ENCODE results near the gene PSMA5. TPM values are rescaled to one million over a fixed set of nuclear protein-coding genes. Genes with fewer than 3 reads are reported as not detected.

PSMA5 gene
- total and polyA plus RNA-seq, 9 donors = 19.4 to 52.0 (median 38.1) TPM

GRCh38 chr1:109392788-109393616 is 33.2 kb downstream of the PSMA5 start:
- no peaks in the 10 kb centered on the region for H3K9me3 ChIP-seq
- intact Hi-C loops (cut with DNase I) = no loop called here
- TF ChIP-seq EP300 (IDR thresholded peaks at IDR 0.05) (no peak), POLR2A (IDR thresholded peaks at IDR 0.05) (no peak), CTCF (IDR thresholded peaks at IDR 0.05) (no peak)
- 35 to 44% (median 43%) methylated on average over 10 of the region's 10 CpGs for WGBS, 3 donors
- peak in 1 of 5 donors; percentile 22 for DNase-seq
- H3K36me3 ChIP-seq = no peaks in the 10 kb centered on the region
- H3K27me3 ChIP-seq = no peaks in the 10 kb centered on the region
- H3K4me3 ChIP-seq = no peak overlapping the region
- H3K4me1 ChIP-seq (ENCODE audit: insufficient read depth) = peaks cover 4% of the 10 kb centered on the region
- no peak overlapping the region for H3K27ac ChIP-seq

GRCh38 chr1:109392037-109392787 is 34.0 kb downstream of the PSMA5 start:
- Histone ChIP-seq H3K9me3 (no peaks in the 10 kb centered on the region), H3K27ac (no peak overlapping the region), H3K4me3 (no peak overlapping the region), H3K4me1 (ENCODE audit: insufficient read depth) (no peaks in the 10 kb centered on the region), H3K27me3 (no peaks in the 10 kb centered on the region), H3K36me3 (no peaks in the 10 kb centered on the region)
- intact Hi-C loops (cut with DNase I) = no loop called here
- 68 to 82% (median 68%) methylated on average over 4 of the region's 4 CpGs for WGBS, 3 donors
- no peak for DNase-seq
- TF ChIP-seq POLR2A (IDR thresholded peaks at IDR 0.05) (no peak), EP300 (IDR thresholded peaks at IDR 0.05) (no peak), CTCF (IDR thresholded peaks at IDR 0.05) (no peak)

- intact Hi-C loops (cut with DNase I) = no loop called here
- Histone ChIP-seq H3K36me3 (no peaks in the 10 kb centered on the region), H3K27me3 (no peaks in the 10 kb centered on the region), H3K9me3 (no peaks in the 10 kb centered on the region), H3K27ac (no peak overlapping the region), H3K4me3 (no peak overlapping the region), H3K4me1 (ENCODE audit: insufficient read depth) (no peaks in the 10 kb centered on the region)
- TF ChIP-seq POLR2A (IDR thresholded peaks at IDR 0.05) = no peak
- no peak for TF ChIP-seq CTCF (IDR thresholded peaks at IDR 0.05)
- TF ChIP-seq EP300 (IDR thresholded peaks at IDR 0.05) = no peak
- DNase-seq = no peak
Observed at GRCh38 chr1:109391626-109392025, 34.6 kb downstream of the PSMA5 start.

- H3K27ac ChIP-seq = no peak overlapping the region
- no peak for TF ChIP-seq EP300 (IDR thresholded peaks at IDR 0.05)
- TF ChIP-seq CTCF (IDR thresholded peaks at IDR 0.05) = no peak
- no peak for TF ChIP-seq POLR2A (IDR thresholded peaks at IDR 0.05)
- WGBS, 3 donors = 10 to 14% (median 11%) methylated on average over 3 of the region's 3 CpGs
- no peaks in the 10 kb centered on the region for H3K4me1 ChIP-seq (ENCODE audit: insufficient read depth)
- no peak overlapping the region for H3K4me3 ChIP-seq
- H3K9me3 ChIP-seq = no peaks in the 10 kb centered on the region
- H3K36me3 ChIP-seq = no peaks in the 10 kb centered on the region
- H3K27me3 ChIP-seq = no peaks in the 10 kb centered on the region
- DNase-seq = no peak
- intact Hi-C loops (cut with DNase I) = no loop called here
Observed at GRCh38 chr1:109391157-109391556, 35.1 kb downstream of the PSMA5 start.
